Body of pancreas (tissue), 4 donors: Measurements from ENCODE around the gene CFAP45. TPM values are rescaled to one million over a fixed set of nuclear protein-coding genes. Genes with fewer than 3 reads are reported as not detected.
A peak's percentile ranks its signal among the peaks of the same experiment; 100 is the strongest.

Experiments
- ATAC-seq: fragments of 150-250 bp; one replicate; pipeline ENCODE4 v1.9.1; 2016
- DNase-seq, 4 donors: peaks; one replicate each; pipeline ENCODE4 v3.0.0-alpha.2; 2019
- H3K27ac ChIP-seq, 4 donors: fragments of 200-600 bp; sonication (generic); 1 replicate in 3 of 4; 2 replicates in 1 of 4; pipeline versions ENCODE4 v1.5.1 to v1.6.1; 2016 to 2019; ENCODE audit warnings: mild to moderate bottlenecking in 1 of 4, mixed read lengths in 1 of 4, moderate library complexity in 1 of 4
- H3K27me3 ChIP-seq, 2 donors: fragments of 200-600 bp; sonication (generic); one replicate each; pipeline ENCODE4 v1.6.0; 2016; ENCODE audit warnings: mild to moderate bottlenecking in 1 of 2
- H3K36me3 ChIP-seq, 2 donors: fragments of 200-600 bp; sonication (generic); replicated peaks in 1 of 2; 2 replicates each; pipeline ENCODE4 v1.5.1; 2016; ENCODE audit warnings: low read depth in 2 of 2; ENCODE audit not compliant: insufficient read depth in 1 of 2
- H3K4me1 ChIP-seq: fragments of 200-600 bp; sonication (generic); one replicate; pipeline ENCODE4 v1.6.0; 2016
- H3K4me3 ChIP-seq, 2 donors: fragments of 200-600 bp; sonication (generic); 1 replicate in 1 of 2; 2 replicates in 1 of 2; pipeline ENCODE4 v1.5.1; 2016 to 2019
- H3K9me3 ChIP-seq, 3 donors: fragments of 200-600 bp; sonication (generic); 1 replicate in 2 of 3; 2 replicates in 1 of 3; pipeline ENCODE4 v1.5.1; 2016
- CTCF ChIP-seq, 7 experiments: fragments of 450-650 bp in 4 of 7; fragments of 200-600 bp in 3 of 7; sonication (generic) in 3 of 7; IDR thresholded peaks; one replicate each; pipeline ENCODE4 v1.5.1; 2016 to 2019; ENCODE audit warnings: antibody characterized with exemption in 7 of 7
- POLR2A ChIP-seq, 3 donors: fragments of 450-650 bp; IDR thresholded peaks; one replicate each; pipeline ENCODE4 v1.6.1; 2016; ENCODE audit warnings: antibody characterized with exemption in 3 of 3, mild to moderate bottlenecking in 2 of 3
- WGBS, 2 donors: methylation state at CpG; one replicate each; pipeline ENCODE4 v1.1.5; 2017; 5-methylcytosine and 5-hydroxymethylcytosine counted together
- intact Hi-C: fragments of 100-400 bp; cut with DNase I; formaldehyde crosslinking; loops from one replicate; pipeline ENCODE4 v1.15.1; 2023
- total RNA-seq, 2 donors: library from RNA; depleted of rRNA; stranded (reverse); fragments of >200 nt; gene quantifications; one replicate each; pipeline ENCODE4 v1.1.0, GENCODE V29; 2016

Gene CFAP45
- total RNA-seq, 2 donors from 2014 or later = not detected

GRCh38 chr1:159930634-159931033 lies 30.7 kb upstream of the CFAP45 start:
- TF ChIP-seq POLR2A (IDR thresholded peaks at IDR 0.05) = no peak
- no peak for TF ChIP-seq CTCF (IDR thresholded peaks at IDR 0.05)
- Histone ChIP-seq H3K36me3 (no peaks in the 10 kb centered on the region), H3K27ac (no peak overlapping the region), H3K9me3 (no peaks in the 10 kb centered on the region), H3K4me3 (no peak overlapping the region), H3K27me3 (no peaks in the 10 kb centered on the region), H3K4me1 (peaks cover 34% of the 10 kb centered on the region)
- ATAC-seq (no peak), DNase-seq (no peak)
- intact Hi-C loops = no loop called here
- 90% methylated on average over 8 of the region's 8 CpGs for WGBS, 2 donors

- WGBS, 2 donors = 90 to 95% methylated on average over 7 to 11 of the region's 11 CpGs
- intact Hi-C loops = no loop called here
- no peaks in the 10 kb centered on the region for H3K36me3 ChIP-seq
- peak overlapping the region in 1 of 4 donors; percentile 73 for H3K27ac ChIP-seq
- H3K4me1 ChIP-seq = peaks cover 35% of the 10 kb centered on the region
- no peaks in the 10 kb centered on the region for H3K9me3 ChIP-seq
- H3K27me3 ChIP-seq = no peaks in the 10 kb centered on the region
- no peak overlapping the region for H3K4me3 ChIP-seq
- DNase-seq = no peak
- no peak for ATAC-seq
- no peak for TF ChIP-seq POLR2A (IDR thresholded peaks at IDR 0.05)
- TF ChIP-seq CTCF (IDR thresholded peaks at IDR 0.05) = no peak
Observed at GRCh38 chr1:159930216-159930615, 30.3 kb upstream of the CFAP45 start.

GRCh38 chr1:159929155-159930051 lies 29.4 kb upstream of the CFAP45 start:
- Histone ChIP-seq H3K27me3 (no peaks in the 10 kb centered on the region), H3K4me1 (peaks cover 35% of the 10 kb centered on the region), H3K4me3 (no peak overlapping the region), H3K27ac (peak overlapping the region; percentile 65 to 78 (median 75)), H3K9me3 (no peaks in the 10 kb centered on the region), H3K36me3 (no peaks in the 10 kb centered on the region)
- DNase-seq = peak; percentile 86 to 94 (median 93)
- ATAC-seq = peak; percentile 61
- WGBS, 2 donors = 42 to 69% methylated on average over 25 to 46 of the region's 48 CpGs
- TF ChIP-seq CTCF (IDR thresholded peaks at IDR 0.05) (peak in 4 of 7 experiments; percentile 29 to 34 (median 32)), POLR2A (IDR thresholded peaks at IDR 0.05) (peak; percentile 51 to 56 (median 54))
- intact Hi-C loops = no loop called here

- no peaks in the 10 kb centered on the region for H3K36me3 ChIP-seq
- intact Hi-C loops = no loop called here
- H3K4me1 ChIP-seq = peaks cover 41% of the 10 kb centered on the region
- H3K9me3 ChIP-seq = no peaks in the 10 kb centered on the region
- TF ChIP-seq CTCF (IDR thresholded peaks at IDR 0.05) (no peak), POLR2A (IDR thresholded peaks at IDR 0.05) (no peak)
- H3K27ac ChIP-seq = peak overlapping the region; percentile 65 to 78 (median 75)
- no peak overlapping the region for H3K4me3 ChIP-seq
- WGBS, 2 donors = 78 to 84% methylated on average over 10 to 18 of the region's 18 CpGs
- no peak for ATAC-seq
- no peaks in the 10 kb centered on the region for H3K27me3 ChIP-seq
- no peak for DNase-seq
Observed at GRCh38 chr1:159928491-159929050, 28.6 kb upstream of the CFAP45 start.
